SU-DHL-6 (cell line): ENCODE measurements around the gene RAB10.

ENCODE experiments used
- EZH2phosphoT487 ChIP-seq: fragments of 200-600 bp; sonication (generic), shearing (Covaris generic); conservative IDR thresholded peaks from 2 replicates; pipeline ENCODE4 v1.6.1; 2018; ENCODE audit warnings: mild to moderate bottlenecking, antibody characterized with exemption, low read length, moderate library complexity, mixed read lengths
- TF ChIP-seq, protein P1 (sequence below): fragments of 200-600 bp; sonication (generic); IDR thresholded peaks from one replicate; pipeline ENCODE4 v1.5.1; 2017; ENCODE audit warnings: antibody characterized with exemption, mild to moderate bottlenecking, low read length, moderate library complexity; ENCODE audit not compliant: insufficient read depth, poor library complexity, severe bottlenecking

DNA sequence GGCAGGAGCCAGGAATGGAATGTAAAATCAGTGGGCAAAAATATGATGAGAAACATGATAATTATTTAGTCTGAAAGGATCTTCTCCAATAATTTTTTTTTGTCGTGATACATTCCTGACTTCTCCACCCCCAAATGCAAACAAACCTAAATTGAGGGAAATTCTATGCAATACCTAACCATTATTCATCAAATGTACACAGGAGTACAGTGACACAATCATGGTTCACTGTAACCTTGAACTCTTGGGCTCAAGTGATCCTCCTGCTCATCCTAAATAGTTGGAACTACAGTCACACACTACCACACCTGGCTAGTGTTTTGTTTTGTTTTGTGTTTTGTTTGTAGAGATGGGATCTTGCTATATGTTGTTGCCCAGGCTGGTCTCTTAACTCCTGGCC is 46.5 kb downstream of the RAB10 start:
- TF ChIP-seq, protein P1, sequence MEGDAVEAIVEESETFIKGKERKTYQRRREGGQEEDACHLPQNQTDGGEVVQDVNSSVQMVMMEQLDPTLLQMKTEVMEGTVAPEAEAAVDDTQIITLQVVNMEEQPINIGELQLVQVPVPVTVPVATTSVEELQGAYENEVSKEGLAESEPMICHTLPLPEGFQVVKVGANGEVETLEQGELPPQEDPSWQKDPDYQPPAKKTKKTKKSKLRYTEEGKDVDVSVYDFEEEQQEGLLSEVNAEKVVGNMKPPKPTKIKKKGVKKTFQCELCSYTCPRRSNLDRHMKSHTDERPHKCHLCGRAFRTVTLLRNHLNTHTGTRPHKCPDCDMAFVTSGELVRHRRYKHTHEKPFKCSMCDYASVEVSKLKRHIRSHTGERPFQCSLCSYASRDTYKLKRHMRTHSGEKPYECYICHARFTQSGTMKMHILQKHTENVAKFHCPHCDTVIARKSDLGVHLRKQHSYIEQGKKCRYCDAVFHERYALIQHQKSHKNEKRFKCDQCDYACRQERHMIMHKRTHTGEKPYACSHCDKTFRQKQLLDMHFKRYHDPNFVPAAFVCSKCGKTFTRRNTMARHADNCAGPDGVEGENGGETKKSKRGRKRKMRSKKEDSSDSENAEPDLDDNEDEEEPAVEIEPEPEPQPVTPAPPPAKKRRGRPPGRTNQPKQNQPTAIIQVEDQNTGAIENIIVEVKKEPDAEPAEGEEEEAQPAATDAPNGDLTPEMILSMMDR = no peak
- no peak for TF ChIP-seq EZH2phosphoT487
